K562 (cell line): ENCODE measurements around the gene LINGO4.

Experiments
- CHD2 ChIP-seq: IDR thresholded peaks from 2 replicates; pipeline ENCODE4 v1.6.1; 2011; ENCODE audit warnings: low read depth, low read length
- CTCF ChIP-seq, 3 experiments: IDR thresholded peaks in 2 of 3; conservative IDR thresholded peaks in 1 of 3; 2 replicates each; pipeline ENCODE4 v1.5.1; 2011 to 2012; ENCODE audit warnings: low read length in 3 of 3, mild to moderate bottlenecking in 3 of 3, control low read depth in 2 of 3, improper control_type of control experiment in 1 of 3, inconsistent platforms in 1 of 3, low read depth in 1 of 3, mixed read lengths in 1 of 3, moderate library complexity in 1 of 3; ENCODE audit not compliant: insufficient read depth in 2 of 3
- ELF1 ChIP-seq: fragments of 200-800 bp; sonication (Bioruptor generic); IDR thresholded peaks from 2 replicates; pipeline ENCODE4 v1.6.1; 2016; ENCODE audit warnings: missing genetic modification characterization, missing compliant biosample characterization
- ELF4 ChIP-seq: fragments of 450-650 bp; formaldehyde crosslinking; IDR thresholded peaks from 2 replicates; pipeline ENCODE4 v1.4.0; 2022; ENCODE audit warnings: missing genetic modification characterization
- KDM5B ChIP-seq: fragments of 200-600 bp; sonication (generic); IDR thresholded peaks from 2 replicates; pipeline ENCODE4 v1.6.1; 2012; ENCODE audit warnings: low read depth, mild to moderate bottlenecking, moderate library complexity, low read length, control low read depth, inconsistent platforms; ENCODE audit not compliant: insufficient replicate concordance
- RAD21 ChIP-seq, 2 experiments: fragments of 250-450 bp in 1 of 2; fragments of 450-650 bp in 1 of 2; sonication (Bioruptor Pico) in 1 of 2; formaldehyde crosslinking in 1 of 2; IDR thresholded peaks in 1 of 2; conservative IDR thresholded peaks in 1 of 2; 2 replicates each; pipeline versions ENCODE4 v1.4.0 to v1.8.0; 2020 to 2022; ENCODE audit warnings: mild to moderate bottlenecking in 2 of 2, moderate library complexity in 1 of 2
- RFX5 ChIP-seq: IDR thresholded peaks from 2 replicates; pipeline ENCODE4 v1.6.1; 2011; ENCODE audit warnings: low read depth, mild to moderate bottlenecking, improper control_type of control experiment, low read length
- U2AF1 ChIP-seq: fragments of 200-400 bp; formaldehyde crosslinking; optimal IDR thresholded peaks from 2 replicates; pipeline ENCODE3; 2017; ENCODE audit warnings: mild to moderate bottlenecking, low read depth, low read length, moderate library complexity
- ZNF146 ChIP-seq: IDR thresholded peaks from one replicate; pipeline ENCODE4 v1.6.1; 2018; ENCODE audit warnings: missing compliant biosample characterization; ENCODE audit not compliant: unreplicated experiment
- ZNF184 ChIP-seq: sonication (generic); formaldehyde crosslinking; IDR thresholded peaks from 2 replicates; pipeline ENCODE4 v1.5.0; 2020; ENCODE audit warnings: missing genetic modification reagents
- ZNF354B ChIP-seq: fragments of 250-450 bp; sonication (Bioruptor Pico); IDR thresholded peaks from 2 replicates; pipeline ENCODE4 v1.4.0; 2020
- TF ChIP-seq, protein P1 (sequence below): IDR thresholded peaks from 2 replicates; pipeline ENCODE4 v1.6.1; 2016; ENCODE audit warnings: missing genetic modification characterization, missing compliant biosample characterization
- TF ChIP-seq, protein P2 (sequence below), 2 experiments: fragments of 150-350 bp in 1 of 2; IDR thresholded peaks; 2 replicates each; pipeline ENCODE4 v1.6.1; 2012 to 2016; ENCODE audit warnings: low read depth in 2 of 2, low read length in 2 of 2, mild to moderate bottlenecking in 1 of 2, moderate library complexity in 1 of 2

GRCh38 chr1:151820940-151821339, 15.7 kb upstream of the LINGO4 start:
- TF ChIP-seq ZNF354B (CRISPR knock-in tag) (no peak), ZNF146 (CRISPR knock-in tag) (no peak), U2AF1 (no peak), CHD2 (no peak), CTCF (IDR thresholded peaks at IDR 0.05 in 2 of 3, conservative IDR thresholded peaks at IDR 0.05 in 1 of 3; ENCODE audit: insufficient read depth in 2 of 3, low read depth in 1 of 3, low read length in 3 of 3) (no peak), RFX5 (no peak), KDM5B (no peak), ELF4 (no peak), RAD21 (CRISPR knock-in tag; conservative IDR thresholded peaks at IDR 0.05 in 1 of 2, IDR thresholded peaks at IDR 0.05 in 1 of 2) (no peak), ELF1 (no peak), ZNF184 (CRISPR knock-in tag) (no peak)
- TF ChIP-seq, protein P1, sequence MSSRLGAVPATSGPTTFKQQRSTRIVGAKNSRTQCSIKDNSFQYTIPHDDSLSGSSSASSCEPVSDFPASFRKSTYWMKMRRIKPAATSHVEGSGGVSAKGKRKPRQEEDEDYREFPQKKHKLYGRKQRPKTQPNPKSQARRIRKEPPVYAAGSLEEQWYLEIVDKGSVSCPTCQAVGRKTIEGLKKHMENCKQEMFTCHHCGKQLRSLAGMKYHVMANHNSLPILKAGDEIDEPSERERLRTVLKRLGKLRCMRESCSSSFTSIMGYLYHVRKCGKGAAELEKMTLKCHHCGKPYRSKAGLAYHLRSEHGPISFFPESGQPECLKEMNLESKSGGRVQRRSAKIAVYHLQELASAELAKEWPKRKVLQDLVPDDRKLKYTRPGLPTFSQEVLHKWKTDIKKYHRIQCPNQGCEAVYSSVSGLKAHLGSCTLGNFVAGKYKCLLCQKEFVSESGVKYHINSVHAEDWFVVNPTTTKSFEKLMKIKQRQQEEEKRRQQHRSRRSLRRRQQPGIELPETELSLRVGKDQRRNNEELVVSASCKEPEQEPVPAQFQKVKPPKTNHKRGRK (tag): no peak
- TF ChIP-seq, protein P2, sequence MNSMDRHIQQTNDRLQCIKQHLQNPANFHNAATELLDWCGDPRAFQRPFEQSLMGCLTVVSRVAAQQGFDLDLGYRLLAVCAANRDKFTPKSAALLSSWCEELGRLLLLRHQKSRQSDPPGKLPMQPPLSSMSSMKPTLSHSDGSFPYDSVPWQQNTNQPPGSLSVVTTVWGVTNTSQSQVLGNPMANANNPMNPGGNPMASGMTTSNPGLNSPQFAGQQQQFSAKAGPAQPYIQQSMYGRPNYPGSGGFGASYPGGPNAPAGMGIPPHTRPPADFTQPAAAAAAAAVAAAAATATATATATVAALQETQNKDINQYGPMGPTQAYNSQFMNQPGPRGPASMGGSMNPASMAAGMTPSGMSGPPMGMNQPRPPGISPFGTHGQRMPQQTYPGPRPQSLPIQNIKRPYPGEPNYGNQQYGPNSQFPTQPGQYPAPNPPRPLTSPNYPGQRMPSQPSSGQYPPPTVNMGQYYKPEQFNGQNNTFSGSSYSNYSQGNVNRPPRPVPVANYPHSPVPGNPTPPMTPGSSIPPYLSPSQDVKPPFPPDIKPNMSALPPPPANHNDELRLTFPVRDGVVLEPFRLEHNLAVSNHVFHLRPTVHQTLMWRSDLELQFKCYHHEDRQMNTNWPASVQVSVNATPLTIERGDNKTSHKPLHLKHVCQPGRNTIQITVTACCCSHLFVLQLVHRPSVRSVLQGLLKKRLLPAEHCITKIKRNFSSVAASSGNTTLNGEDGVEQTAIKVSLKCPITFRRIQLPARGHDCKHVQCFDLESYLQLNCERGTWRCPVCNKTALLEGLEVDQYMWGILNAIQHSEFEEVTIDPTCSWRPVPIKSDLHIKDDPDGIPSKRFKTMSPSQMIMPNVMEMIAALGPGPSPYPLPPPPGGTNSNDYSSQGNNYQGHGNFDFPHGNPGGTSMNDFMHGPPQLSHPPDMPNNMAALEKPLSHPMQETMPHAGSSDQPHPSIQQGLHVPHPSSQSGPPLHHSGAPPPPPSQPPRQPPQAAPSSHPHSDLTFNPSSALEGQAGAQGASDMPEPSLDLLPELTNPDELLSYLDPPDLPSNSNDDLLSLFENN (IDR thresholded peaks at IDR 0.05; ENCODE audit: low read depth in 2 of 2, low read length in 2 of 2): no peak
